Adrenal gland (tissue), 12 donors: ENCODE data around the gene MKRN1. TPM values are rescaled to one million over a fixed set of nuclear protein-coding genes. Genes with fewer than 3 reads are reported as not detected.

Experiments
- polyA plus RNA-seq, 3 donors: library from polyadenylated mRNA; stranded (reverse); fragments of 200-250 nt in 2 of 3; fragments of 350-450 nt in 1 of 3; fragmentation: Illumina TruSeq in 1 of 3; extraction: RNeasy Lipid Tissue Mini Kit (QIAGEN cat#74804) in 1 of 3; gene quantifications; one replicate each; pipeline ENCODE4 v1.2.3, GENCODE V29; 2013 to 2014
- total RNA-seq, 9 donors: library from RNA; depleted of rRNA in 4 of 9; stranded (reverse); fragments of >200 nt in 4 of 9; fragments of 120-200 nt in 1 of 9; fragmentation: NEBNext Ultra II Directional in 1 of 9; extraction: Animal tissue kit (Norgen Biotek cat#: 25700) in 1 of 9; gene quantifications; one replicate each; pipeline versions ENCODE4 v1.1.0 to v1.2.4, GENCODE V29; 2013 to 2023
- donor health status: healthy with polysubstance abuse.
- donor health status: Bipolar disorder and iron deficiency.
- donor health status: DM: yes; HTN: yes; CAD: no.
- donor health status: DM: no; HTN: no; CAD: no.
- donor health status: DM: no; HTN: no; CAD: no.
- donor health status: DM: yes; HTN: yes; CAD: no.

MKRN1 gene
- total and polyA plus RNA-seq, 12 donors: 43.7 to 105 (median 61.8) TPM

Other genes with a start within 250 kb of the MKRN1 start
- 10 to 100 TPM; 20.6 to 33.4 (median 23.6) TPM for gene SLC37A3, start 81.0 kb downstream of the MKRN1 start, total RNA-seq
- 10 to 100 TPM; 16.3 to 23.9 (median 20.8) TPM for gene SLC37A3, start 81.0 kb downstream of the MKRN1 start, polyA plus RNA-seq
- gene RAB19, start 75.4 kb downstream of the MKRN1 start, total RNA-seq: under 1 TPM in 1 of 9 donors, not detected in 8; 0.44 TPM
- not detected for gene RAB19, start 75.4 kb downstream of the MKRN1 start, polyA plus RNA-seq
- gene DENND2A, start 161.3 kb upstream of the MKRN1 start, total RNA-seq: 10 to 100 TPM in 1 of 9 donors, 1 to 10 TPM in 8; 4.1 to 10.9 (median 6.0) TPM
- gene DENND2A, start 161.3 kb upstream of the MKRN1 start, polyA plus RNA-seq: 1 to 10 TPM; 3.0 to 8.4 (median 5.5) TPM
- 10 to 100 TPM; 10.8 to 33.9 (median 16.6) TPM for gene ADCK2, start 193.4 kb upstream of the MKRN1 start, total RNA-seq
- 1 to 10 TPM; 6.8 to 9.9 (median 7.2) TPM for gene ADCK2, start 193.4 kb upstream of the MKRN1 start, polyA plus RNA-seq
- 100 to 1,000 TPM; 188 to 465 (median 215) TPM for gene NDUFB2, start 217.2 kb upstream of the MKRN1 start, total RNA-seq
- 100 to 1,000 TPM; 172 to 211 (median 194) TPM for gene NDUFB2, start 217.2 kb upstream of the MKRN1 start, polyA plus RNA-seq